Right forelimb (tissue), 1 donor: ENCODE data around the gene PLOD2.

Experiments
- DNase-seq: peaks from one replicate; pipeline ENCODE4 v3.0.0-alpha.2; 2018

PLOD2 gene

DNA sequence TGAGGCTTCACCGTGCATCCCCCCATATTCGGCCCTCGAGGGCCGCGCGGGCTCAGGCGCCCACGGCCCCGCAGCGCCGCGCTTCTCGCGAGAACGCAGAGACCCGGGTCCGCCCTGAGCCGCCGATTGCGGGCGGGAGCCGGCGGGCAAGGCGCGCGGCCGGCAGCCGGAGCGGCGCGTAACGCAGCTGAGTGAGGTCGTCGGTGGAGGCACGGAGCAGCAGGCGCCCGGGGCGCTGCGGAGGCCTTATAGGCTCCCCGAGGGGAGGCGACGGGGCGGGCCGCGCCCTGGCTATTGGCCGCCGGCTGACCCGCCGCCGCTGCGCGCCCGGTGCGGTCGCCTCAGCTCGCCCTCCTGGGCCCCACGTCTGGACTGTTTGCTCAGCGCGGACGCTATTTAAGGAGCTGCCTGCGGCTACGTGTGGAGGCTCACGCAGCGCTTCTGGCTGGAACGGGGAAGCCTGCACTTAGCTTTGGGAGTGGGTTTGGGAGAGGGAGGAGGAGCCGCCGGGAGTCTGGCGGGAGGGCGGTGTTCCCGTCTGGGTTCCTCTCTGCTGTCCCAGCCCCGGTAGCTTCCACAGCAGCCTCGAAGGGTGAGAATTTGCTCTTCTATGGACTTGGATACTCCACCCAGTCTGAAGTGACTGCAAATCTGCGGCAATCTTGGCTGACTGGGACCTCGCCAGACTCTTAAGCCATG is at the start of gene PLOD2:
PLOD2 (minus strand) TSS at position 221 of the 699 bp plus-strand sequence; CDS start at position 26, 195 bp downstream.
- DNase-seq: peak; percentile 90

DNA sequence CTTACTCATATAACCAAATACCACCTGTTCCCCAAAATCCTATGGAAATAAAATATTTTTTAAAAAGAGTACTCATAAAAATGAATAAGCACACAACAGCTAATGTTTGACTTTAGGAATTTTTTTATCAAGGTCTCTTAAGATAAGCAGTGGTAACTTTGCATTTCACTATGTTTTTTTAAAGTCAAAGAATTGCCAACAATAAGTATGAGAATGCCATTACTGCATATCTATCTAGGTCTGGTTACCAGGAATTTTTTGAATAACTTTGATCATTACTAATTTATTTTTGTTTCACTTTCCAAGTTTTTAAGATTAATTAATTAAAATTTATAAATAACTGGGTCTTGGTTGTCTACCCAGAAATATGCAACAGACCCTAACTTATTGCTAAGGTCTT is 48.4 kb upstream of the PLOD2 start:
- no peak for DNase-seq

DNA sequence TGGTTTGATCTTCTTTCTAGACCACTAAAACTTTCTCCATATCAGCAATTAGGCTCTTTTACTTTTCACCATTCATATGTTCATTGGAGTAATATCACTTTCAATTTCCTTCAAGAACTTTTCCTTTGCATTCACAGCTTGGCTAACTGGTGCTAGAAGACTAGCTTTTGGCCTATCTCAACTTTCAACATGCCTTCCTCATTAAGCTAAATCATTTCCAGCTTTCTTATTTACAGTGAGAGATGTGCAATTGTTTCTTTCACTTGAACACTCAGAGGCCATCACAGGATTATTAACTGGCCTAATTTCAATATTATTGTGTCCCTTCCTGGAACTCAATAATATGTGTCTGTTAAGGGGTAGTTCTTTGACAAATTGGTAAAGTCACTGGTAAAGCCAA is 42.8 kb upstream of the PLOD2 start:
- no peak for DNase-seq

DNA sequence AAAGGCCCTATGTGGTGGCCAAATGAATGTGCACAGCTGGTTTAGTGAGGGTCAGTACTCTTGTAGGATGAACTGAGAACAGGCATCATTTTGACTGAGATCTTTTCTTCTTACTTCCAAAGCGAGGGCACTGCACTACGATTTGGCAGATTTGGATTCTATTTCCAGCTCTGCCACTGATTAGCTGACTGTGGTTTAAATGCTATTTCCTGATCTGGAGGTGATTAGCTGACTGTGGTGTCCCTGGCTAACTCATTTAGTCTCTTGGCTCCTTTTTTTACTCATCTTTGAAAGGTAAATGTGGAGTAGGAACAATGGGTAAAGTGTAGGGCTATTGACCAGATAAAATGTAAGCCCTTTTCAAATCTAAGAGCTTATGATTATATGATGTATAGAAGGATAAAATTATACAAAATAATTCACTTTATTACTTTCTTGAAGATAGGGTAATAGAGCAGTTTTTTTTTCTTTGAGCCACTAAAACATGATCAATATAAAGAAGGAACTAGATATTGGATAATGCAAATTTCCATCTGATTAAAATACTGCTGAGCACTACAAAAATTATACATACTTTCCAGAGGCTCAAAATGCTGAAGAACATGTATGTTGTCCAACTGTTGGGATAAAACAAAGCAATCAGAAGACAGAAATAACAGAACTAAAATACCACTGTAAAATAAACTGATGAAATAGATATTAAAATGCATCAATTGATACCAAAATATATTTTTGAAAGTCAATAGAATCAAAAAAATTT is 39.7 kb upstream of the PLOD2 start:
- no peak for DNase-seq

DNA sequence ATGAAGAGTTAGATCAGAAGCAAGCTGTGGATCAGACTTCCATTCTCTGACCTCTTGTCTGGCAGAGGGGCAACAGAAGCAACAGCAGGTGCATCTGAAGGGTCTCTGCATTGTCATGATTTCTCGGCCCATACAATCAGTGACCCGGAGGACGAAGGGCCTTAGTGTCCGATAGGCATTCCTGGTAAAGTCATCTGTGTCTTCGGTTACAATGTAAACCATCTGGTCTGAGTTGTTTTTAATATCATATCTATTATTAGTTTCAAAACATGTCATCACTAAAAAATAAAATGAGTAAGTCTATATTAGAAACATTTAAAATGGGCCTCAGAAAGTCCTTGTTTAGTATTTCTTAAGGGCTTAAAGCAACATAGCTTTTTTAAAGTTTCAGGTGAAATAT is 38.8 kb upstream of the PLOD2 start:
- no peak for DNase-seq

DNA sequence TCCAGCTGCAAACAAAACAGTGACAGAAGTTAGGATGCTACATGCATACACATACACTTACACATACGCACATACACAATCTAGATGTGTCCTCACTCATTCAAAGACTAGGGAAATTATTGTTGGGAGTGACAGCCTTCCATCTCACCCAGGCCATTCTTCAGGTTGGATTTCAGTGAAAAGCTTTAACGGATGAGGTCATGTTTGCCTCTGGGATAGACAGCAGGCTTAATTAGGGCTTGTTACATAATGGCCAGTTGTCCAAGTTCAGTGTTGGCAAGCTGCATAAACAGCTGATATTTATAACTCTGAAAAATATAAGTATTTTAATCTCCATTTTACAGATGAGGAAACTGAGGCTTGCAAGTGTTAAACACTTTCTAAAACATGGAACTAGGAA is 35.8 kb upstream of the PLOD2 start:
- no peak for DNase-seq

DNA sequence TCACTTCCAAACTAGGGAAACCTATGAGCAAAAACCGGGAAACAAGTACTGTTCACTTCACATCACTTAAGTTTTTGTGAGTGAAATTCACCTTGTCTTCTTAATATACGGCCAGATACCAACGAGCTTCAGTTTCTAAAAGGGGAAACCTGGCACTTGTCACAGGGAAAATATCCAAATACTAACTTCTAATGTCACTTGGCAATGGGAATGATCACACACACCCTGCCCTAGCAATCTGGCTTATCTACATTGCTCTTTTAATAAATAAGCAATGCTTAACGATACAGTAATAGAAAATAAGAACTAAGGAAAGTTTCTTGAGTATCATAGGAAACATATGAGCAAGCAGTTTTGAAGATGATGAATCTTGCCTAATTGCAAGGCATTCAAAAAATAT is 34.6 kb upstream of the PLOD2 start:
- no peak for DNase-seq

DNA sequence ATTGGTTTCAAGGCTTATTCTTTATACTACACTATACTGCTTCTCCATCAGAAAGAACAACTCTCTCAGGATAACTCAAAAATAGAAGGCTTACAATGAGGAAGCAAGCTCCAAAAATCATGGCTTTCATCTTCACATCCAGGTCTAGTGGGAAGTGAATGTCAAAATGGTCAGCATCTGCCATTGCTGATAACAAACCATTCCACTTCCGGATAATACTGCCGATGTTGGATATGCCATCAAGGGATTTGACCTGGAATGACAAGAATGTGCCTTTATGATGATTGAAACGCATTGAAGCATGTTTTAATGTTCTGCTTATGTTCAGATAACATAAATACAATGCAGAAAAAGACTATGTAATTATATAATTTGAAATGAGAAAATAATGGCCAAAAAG is 34.0 kb upstream of the PLOD2 start:
- no peak for DNase-seq

DNA sequence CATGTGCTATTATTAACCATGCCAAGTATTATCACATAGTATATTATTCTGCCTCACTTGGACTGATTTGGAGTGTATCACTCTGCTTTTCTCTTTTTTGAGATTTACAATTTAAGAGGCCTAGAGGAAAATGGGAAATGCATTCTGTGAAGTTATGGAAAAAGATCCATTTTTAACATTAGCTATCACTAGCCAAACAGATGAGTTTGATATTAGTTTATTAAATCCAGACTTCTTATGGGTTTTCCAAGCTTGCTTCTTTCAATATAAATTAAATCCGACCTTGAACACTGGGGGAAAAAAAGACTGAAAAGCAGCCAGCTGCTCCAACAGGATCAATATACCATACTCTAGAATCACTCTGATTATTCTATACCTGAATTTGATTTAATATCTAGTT is 30.1 kb upstream of the PLOD2 start:
- no peak for DNase-seq

DNA sequence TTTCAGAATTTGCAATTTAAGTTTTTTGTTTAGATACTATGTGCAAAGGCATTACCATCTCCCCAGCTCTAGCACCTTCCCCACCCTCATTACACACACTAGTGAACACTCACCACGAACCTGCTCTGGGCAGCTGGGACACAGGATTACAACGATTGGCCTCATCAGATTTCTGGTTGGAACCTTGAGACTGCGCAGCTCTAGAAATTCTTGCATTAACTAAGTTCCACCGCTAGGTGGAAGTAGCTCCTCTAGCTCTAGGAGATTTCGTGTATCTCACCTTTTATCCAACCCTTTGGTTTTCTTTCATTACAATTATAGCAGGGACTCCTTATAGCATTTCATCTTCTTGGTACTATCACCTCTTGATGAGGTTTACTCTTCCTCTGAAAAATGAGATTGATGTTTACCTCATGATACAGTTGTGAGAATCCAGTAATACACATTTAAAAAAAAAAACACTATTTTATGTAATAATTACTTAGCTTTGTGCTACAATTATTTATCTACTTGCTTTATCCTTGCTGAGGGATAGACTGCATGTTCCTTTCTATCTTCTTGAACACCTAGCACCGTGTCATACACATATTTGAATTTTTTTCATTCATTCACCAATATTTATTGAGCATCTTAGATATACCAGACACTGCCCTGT is 28.7 kb upstream of the PLOD2 start:
- DNase-seq: no peak

DNA sequence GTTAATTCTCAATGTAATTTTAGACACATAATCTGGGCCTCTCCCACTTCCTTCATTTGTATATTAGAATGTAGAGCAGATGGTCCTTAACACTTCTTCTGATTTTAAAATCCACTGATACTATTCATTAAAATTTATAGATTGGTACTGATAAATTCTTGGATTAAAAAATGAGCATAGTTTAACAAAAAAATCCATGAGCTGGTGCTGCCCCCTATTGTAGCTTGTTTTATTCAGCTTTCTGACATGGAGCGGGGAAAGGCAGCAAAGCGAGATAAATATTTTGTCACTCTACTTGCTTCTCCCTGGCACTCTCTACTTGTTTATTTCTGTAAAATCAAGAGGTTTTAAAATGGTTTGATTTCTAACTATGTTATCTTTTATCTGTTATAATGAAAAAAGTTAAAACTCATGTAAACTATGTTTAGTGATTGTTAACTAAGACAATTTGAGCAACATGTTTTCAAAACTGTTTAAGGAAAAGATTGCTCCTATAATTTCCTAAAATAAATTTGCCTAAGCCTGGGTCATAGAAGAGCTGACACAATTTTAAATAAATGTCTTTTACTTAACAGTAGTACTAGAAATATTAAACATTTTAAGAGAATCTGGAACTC is 26.5 kb upstream of the PLOD2 start:
- DNase-seq: no peak

DNA sequence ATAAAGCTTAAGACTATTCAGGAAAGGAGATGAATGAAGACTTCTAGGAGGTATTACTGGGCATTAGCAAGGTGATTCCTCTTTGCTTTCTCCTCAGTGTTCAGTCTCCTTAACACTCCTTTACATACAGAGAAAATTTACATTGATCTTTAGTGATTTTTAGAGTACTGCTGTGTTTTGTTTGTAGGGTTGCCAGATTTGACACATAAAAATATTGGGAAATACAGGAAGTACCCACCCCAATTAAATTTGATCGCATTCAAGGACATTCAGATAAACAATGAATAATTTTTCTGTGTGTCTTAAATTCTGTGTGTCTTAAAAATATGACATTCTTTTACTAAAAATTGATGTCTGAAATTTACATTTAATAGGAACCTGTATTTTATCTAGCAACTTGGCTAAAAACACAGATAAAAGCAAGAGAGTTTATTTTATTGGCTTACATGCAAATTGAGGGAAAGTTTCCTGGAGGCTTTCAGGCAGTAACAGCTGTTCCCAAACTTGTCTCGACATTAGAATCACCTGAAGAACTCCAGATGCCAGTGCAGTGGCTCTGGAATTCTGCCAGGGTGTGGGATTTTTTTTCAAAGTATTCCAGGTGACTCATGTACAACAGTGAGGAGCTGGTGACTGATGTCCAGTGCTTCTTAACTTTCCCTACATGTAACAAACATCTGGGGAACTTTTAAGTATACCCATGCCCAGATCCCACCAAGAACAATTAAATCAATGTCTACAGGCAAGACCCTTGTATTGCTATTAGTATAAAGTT is 23.4 kb upstream of the PLOD2 start:
- DNase-seq: no peak

DNA sequence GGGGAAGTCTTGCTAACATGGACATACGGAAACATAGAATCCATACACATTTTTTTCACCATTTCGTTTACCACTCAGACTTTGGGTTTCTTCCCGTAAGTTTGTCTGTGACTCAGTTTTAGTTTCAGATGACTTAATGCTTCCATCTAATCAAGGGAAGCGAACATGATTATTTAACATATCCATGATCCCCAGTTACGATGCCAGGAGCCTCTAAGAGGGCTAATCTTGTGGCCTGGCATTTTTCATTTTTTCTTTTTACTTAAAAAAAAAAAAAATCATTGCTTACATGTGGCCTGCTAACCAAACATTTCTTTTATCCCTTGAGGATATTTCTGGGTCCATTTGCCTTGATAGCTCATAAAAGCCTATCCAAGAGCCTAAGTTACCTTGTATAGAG is 20.2 kb upstream of the PLOD2 start:
- DNase-seq: no peak

DNA sequence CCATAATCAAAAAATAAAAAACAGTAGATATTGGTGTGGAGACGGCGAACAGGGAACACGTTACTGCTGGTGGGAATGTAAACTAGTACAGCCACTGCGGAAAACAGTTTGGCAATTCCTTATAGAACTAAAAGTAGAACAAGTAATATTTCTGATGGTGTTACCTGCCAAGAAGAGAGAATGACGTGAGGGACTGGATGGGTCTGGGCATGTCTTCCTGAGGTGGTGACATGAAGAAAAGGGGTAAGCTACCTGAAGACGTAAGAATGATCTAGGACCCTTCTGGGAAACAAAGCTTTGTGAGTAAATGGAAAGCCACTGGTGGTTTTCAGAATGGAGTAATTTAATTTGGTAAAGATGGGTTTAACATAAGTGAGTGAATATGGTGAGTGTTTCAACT is 19.4 kb upstream of the PLOD2 start:
- DNase-seq: no peak

DNA sequence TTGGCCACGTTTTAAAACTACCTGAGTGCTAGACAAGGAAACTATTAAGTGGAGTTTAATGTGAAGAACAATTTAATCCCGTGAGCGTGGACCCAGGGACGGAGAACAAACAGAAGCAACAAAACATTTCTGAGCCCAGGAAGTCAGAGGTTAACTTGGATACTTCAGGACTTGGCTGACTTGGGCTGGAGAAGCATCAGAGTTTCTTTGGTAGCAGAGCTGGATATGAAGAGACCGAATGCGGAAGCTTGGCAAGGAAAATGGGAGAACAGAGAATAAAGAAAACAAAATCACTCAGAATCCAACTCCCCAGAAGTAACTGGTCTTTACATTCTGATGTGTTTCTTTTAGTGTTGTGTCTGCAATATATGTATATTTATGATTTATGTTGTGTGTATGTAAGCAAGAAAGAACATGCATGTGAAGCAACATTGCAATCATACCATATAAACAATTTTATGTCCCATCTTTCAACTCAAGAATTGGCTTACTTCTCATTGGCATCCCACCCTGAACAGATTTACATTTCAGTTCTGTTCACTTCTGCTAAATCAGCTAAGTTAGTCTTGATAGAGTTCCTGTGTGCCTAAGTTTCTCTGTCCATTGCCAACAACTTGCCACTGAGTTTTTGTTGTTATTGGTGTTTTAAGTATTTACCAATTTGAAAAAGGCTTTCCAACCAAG is 17.2 kb upstream of the PLOD2 start:
- no peak for DNase-seq

DNA sequence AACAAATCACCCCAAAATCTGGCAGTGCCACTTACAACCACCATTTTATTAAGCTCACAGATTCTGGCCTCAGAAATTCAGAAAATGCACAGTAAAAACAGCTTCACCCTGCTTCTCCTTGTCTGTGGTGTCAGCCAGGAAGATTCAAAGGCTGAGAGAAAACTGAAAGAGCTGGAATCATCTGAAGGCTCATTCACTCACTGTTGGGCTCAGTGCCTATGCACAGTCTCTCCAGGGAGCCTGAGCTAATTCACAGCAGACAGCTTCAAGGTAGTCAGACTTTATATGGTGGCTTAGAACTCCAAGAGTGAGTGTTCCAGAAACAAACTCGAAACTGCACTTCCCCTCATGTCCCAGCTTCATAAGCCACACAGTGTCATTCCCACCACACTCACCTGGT is 16.5 kb upstream of the PLOD2 start:
- no peak for DNase-seq

DNA sequence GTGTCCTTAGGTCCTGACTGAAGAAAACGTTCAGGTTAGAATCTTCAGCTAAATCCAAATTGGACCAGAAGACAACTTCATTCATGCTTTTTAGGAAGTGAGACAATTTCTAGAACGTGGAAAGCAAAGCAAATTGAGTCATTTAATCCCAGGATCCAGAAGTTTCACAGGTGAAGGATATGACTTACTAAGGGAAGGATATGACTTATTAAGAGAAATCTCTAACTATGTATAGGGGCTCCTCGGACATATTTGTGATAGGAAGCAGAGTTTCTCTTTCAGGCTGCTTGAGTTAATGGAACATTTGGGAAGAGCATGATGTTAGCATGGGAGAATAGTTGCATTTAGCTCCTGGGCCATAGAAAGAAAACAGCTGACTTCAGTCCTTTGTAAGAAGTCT is 16.1 kb upstream of the PLOD2 start:
- DNase-seq: no peak

DNA sequence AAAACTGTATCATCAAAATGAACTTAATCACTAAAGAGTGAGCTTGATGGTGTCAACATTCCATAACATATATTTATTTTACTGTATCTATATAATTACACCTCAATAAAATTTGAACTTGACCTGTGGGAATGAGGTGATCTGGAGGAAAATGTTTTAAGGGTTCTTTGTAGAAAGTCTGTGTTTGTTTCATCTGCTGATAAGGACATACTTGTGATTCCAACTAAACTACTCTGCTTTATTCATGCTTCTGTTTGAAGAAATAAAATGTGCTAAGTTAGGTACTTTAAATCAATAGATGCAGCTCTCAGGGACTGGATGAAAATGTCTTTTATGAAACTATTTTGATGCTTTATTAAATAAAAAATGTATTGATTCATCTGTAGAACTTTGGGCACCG is 11.6 kb upstream of the PLOD2 start:
- DNase-seq: no peak

DNA sequence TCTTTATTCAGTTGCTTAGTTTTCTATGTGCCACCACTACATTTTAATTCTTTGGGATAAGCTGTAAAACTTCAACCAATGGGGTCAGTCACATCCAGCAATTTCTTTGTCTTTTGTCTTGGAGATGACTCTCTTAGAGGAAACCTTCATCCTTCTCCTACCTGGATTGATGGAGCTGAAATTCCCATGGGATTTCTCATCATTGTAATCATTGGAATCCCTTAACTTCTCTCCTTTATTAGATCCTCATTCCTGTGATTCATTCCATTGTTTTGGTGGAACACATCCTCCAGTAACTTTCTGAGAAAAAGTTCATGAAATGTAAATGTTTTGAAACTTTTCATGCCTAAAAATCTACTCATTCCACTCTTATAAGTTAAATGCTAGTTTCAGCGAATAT is 9.6 kb upstream of the PLOD2 start:
- DNase-seq: no peak

DNA sequence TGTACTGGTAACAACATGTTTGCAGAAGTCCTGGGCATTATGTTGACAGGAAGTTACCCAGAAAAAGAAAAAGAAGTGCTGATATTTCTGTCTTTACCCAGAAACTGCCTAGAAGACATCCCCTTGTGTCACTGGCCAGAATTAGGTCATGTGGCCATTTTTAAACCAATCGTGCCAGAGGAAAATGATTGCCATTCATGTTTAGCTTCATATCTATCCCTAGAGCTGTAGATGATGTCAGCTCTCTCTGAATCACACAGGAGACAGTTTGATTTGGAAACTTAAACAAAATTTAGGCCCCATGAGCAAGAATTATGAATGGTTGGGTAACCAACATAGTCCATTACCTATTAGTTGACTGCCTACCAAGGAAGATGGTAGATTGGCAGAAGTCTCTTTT is 8.9 kb upstream of the PLOD2 start:
- DNase-seq: no peak

DNA sequence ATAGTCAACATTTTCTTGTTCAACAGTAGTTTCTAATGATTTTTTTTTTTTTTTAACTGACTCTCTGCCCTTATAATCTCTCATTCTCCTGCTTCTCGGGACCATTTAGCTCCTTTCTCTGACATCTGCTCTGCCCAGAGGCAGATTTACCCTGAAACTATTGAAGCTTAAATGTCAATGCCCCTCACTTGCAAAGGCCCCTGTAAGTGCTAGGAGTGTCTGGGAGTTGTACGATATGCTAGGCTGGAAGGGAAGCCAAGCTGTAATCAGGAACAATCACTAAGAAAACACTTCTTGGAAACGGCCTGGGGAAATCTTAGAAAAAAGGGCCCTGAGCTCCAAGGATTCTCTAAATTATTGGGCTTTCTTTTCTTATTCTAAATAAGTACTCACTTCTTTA is 5.8 kb upstream of the PLOD2 start:
- no peak for DNase-seq

DNA sequence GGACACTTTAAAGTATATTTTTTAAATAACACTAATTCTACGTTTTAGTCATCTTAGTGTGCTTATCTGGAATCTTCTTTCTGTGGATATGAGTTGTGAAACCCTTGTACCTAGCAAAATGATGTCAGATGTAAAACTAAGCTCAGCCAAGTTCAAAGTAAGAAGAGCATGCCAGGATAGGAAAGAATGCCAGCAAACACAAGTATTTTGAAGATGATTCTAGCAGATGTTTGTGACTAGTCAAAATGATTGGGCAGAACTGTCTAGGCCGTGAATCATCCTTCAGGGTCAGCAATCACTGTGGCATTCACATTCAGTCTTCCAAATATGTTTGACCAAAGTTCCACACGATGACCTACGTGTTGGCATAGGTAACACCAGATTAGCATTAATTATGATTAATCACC is 5.4 kb upstream of the PLOD2 start:
- DNase-seq: no peak
